ENCODE results near the gene ASAP2.
A peak's percentile ranks its signal among the peaks of the same experiment; 100 is the strongest.

ASAP2 gene

DNA sequence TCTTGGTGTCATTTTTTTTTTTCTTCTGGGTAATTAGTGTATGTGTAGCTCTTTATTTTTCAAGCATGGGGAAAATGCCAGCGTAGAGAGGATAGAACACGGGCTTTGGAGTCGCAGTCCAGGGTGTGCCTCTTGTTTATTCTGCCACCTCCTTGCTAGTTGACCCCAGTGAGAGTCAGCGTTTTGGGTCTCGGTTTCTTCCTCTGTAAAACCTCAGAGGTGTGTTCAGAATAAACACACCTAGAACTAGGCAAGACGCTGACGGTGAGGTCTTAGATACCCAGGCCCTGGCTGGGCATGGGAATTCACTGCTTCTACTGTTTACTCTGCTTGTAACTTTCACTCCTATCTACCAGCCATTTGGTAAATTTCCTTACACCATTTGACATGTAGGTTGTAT, 41.8 kb downstream of the ASAP2 start:
- no peak overlapping the region for H3K23ac ChIP-seq (ENCODE audit: low read depth, low read length, poor library complexity)
- H3K27ac ChIP-seq (replicated peaks; ENCODE audit: low read length) = no peak overlapping the region
- peaks cover 13 to 16% of the 10 kb centered on the region in 2 donors for H3K4me1 ChIP-seq (ENCODE audit: control insufficient read depth in 2 of 2, insufficient read depth in 1 of 2, low read depth in 1 of 2, low read length in 2 of 2)

DNA sequence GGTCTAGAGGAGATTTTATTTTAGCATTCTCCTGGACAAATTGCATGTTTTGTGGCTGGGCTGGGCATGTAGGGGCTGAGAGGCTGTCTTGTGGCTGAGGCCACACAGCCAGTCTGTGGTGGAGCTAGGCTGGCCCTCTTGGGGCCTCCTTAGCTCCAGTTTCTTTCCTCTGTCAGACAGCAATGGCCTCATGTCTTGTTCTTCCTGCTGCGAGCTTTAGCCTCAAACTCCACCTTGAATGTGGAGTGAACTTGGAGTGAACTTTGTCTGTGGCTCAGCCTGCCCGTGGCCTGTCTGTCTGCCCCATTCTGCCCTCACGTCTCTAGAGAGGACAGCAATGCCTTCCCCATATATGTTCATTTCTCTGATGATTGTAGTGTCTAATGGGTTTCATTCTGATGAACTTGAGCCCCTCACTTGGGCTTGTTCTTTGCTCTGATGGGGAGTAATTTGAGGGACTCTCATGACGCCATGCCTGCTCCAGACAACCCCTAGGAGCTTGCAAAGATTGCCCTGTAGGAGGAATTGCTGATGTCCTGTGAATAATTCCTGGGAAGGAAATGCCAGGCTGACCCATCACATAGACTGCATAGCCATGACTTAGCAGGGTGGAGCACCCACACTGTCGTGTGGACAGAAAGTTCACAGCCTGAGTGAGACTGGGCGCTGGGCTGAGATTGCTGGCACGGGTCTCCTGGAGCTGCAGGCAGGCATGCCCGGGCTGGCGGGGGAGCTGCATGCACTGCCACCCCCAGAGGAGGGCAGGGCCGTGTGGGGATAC, 42.6 kb downstream of the ASAP2 start:
- peaks cover 13 to 16% of the 10 kb centered on the region in 2 donors for H3K4me1 ChIP-seq (ENCODE audit: control insufficient read depth in 2 of 2, insufficient read depth in 1 of 2, low read depth in 1 of 2, low read length in 2 of 2)
- no peak overlapping the region for H3K14ac ChIP-seq (ENCODE audit: low read length)
- no peak overlapping the region for H3K27ac ChIP-seq (replicated peaks; ENCODE audit: low read length)
- no peak overlapping the region for H2BK5ac ChIP-seq (ENCODE audit: low read length)
- WGBS, 2 donors (ENCODE audit: extremely low coverage in 2 of 2, insufficient read length in 2 of 2, insufficient replicate concordance in 1 of 2) = no CpG with 5 or more reads among the region's 10 CpGs
- H3K4ac ChIP-seq (ENCODE audit: low read length) = no peak overlapping the region
- H3K27me3 ChIP-seq (ENCODE audit: control insufficient read depth in 3 of 3, insufficient read depth in 3 of 3, low read depth in 1 of 3, low read length in 3 of 3) = no peaks in the 10 kb centered on the region
- no peaks in the 10 kb centered on the region for H3K9me3 ChIP-seq (replicated peaks in 1 of 2; ENCODE audit: control insufficient read depth in 2 of 2, insufficient read depth in 1 of 2, low read depth in 1 of 2, low read length in 2 of 2)
- no peak overlapping the region for H3K23ac ChIP-seq (ENCODE audit: low read depth, low read length, poor library complexity)
- no peak for DNase-seq (ENCODE audit: low spot score)
- H4K91ac ChIP-seq (ENCODE audit: low read depth, low read length, poor library complexity) = no peak overlapping the region
- H2BK12ac ChIP-seq (ENCODE audit: low read length) = no peak overlapping the region
- no peak overlapping the region for H2BK120ac ChIP-seq (ENCODE audit: low read depth, low read length)
- no peak overlapping the region for H3K4me2 ChIP-seq (ENCODE audit: insufficient read depth, low read length, poor library complexity, severe bottlenecking)
- H3K79me1 ChIP-seq (ENCODE audit: low read depth, low read length) = peaks cover 7% of the 10 kb centered on the region
- no peaks in the 10 kb centered on the region for H3K36me3 ChIP-seq (replicated peaks in 1 of 2; ENCODE audit: control insufficient read depth in 2 of 2, insufficient read depth in 2 of 2, low read length in 2 of 2)
- H3K18ac ChIP-seq (ENCODE audit: low read length) = peak overlapping the region; percentile 15
- no peak overlapping the region for H4K8ac ChIP-seq (ENCODE audit: low read depth, low read length)
- no peak overlapping the region for H2AFZ ChIP-seq (ENCODE audit: low read length)
- no peak overlapping the region for H3K9ac ChIP-seq (ENCODE audit: low read depth, low read length, poor library complexity)
- no peak overlapping the region for H3K4me3 ChIP-seq (ENCODE audit: low read length in 2 of 2)
- H2BK15ac ChIP-seq (ENCODE audit: low read length) = no peak overlapping the region
- no peak overlapping the region for H2AK5ac ChIP-seq (ENCODE audit: low read depth, low read length)

More for the DNA sequence above, 41.8 kb downstream of the ASAP2 start:
- no peak overlapping the region for H3K14ac ChIP-seq (ENCODE audit: low read length)
- no peak overlapping the region for H2BK15ac ChIP-seq (ENCODE audit: low read length)
- no CpG with 5 or more reads among the region's 7 CpGs for WGBS, 2 donors (ENCODE audit: extremely low coverage in 2 of 2, insufficient read length in 2 of 2, insufficient replicate concordance in 1 of 2)
- no peak overlapping the region for H3K4me3 ChIP-seq (ENCODE audit: low read length in 2 of 2)
- no peak overlapping the region for H4K8ac ChIP-seq (ENCODE audit: low read depth, low read length)
- DNase-seq (ENCODE audit: low spot score) = no peak
- H3K9me3 ChIP-seq (replicated peaks in 1 of 2; ENCODE audit: control insufficient read depth in 2 of 2, insufficient read depth in 1 of 2, low read depth in 1 of 2, low read length in 2 of 2) = no peaks in the 10 kb centered on the region
- no peak overlapping the region for H2BK5ac ChIP-seq (ENCODE audit: low read length)
- no peak overlapping the region for H2AFZ ChIP-seq (ENCODE audit: low read length)
- H2BK120ac ChIP-seq (ENCODE audit: low read depth, low read length) = no peak overlapping the region
- peaks cover 7% of the 10 kb centered on the region for H3K79me1 ChIP-seq (ENCODE audit: low read depth, low read length)
- no peak overlapping the region for H3K4me2 ChIP-seq (ENCODE audit: insufficient read depth, low read length, poor library complexity, severe bottlenecking)
- no peak overlapping the region for H4K91ac ChIP-seq (ENCODE audit: low read depth, low read length, poor library complexity)
- H3K4ac ChIP-seq (ENCODE audit: low read length) = no peak overlapping the region
- H3K18ac ChIP-seq (ENCODE audit: low read length) = no peak overlapping the region
- no peak overlapping the region for H2AK5ac ChIP-seq (ENCODE audit: low read depth, low read length)
- no peaks in the 10 kb centered on the region for H3K27me3 ChIP-seq (ENCODE audit: control insufficient read depth in 3 of 3, insufficient read depth in 3 of 3, low read depth in 1 of 3, low read length in 3 of 3)
- no peak overlapping the region for H3K9ac ChIP-seq (ENCODE audit: low read depth, low read length, poor library complexity)
- no peak overlapping the region for H2BK12ac ChIP-seq (ENCODE audit: low read length)
- no peaks in the 10 kb centered on the region for H3K36me3 ChIP-seq (replicated peaks in 1 of 2; ENCODE audit: control insufficient read depth in 2 of 2, insufficient read depth in 2 of 2, low read length in 2 of 2)

DNA sequence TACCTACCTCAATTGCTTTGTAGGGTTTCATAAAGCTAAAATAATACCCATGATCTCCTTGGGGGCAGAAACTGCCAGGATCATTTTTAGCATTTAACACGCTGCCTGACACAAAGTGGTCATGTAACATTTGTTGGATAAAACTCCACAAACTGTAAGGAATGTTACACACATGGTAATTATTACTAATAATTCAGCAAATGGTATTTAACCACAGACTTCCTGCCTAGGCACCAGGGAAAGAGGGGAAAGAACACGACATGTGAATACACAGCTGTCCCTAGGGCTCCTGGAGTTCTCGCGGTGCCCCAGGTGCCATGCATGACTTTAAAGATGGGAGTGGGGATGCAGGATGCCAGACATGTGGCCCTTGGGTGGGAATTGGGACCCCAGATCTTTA, 43.5 kb downstream of the ASAP2 start:
- Histone ChIP-seq H3K9me3 (replicated peaks in 1 of 2; ENCODE audit: control insufficient read depth in 2 of 2, insufficient read depth in 1 of 2, low read depth in 1 of 2, low read length in 2 of 2) (no peaks in the 10 kb centered on the region), H2BK120ac (ENCODE audit: low read depth, low read length) (no peak overlapping the region), H2AK5ac (ENCODE audit: low read depth, low read length) (no peak overlapping the region), H3K14ac (ENCODE audit: low read length) (no peak overlapping the region), H3K9ac (ENCODE audit: low read depth, low read length, poor library complexity) (no peak overlapping the region), H3K23ac (ENCODE audit: low read depth, low read length, poor library complexity) (no peak overlapping the region), H4K8ac (ENCODE audit: low read depth, low read length) (no peak overlapping the region), H3K79me1 (ENCODE audit: low read depth, low read length) (peaks cover 5% of the 10 kb centered on the region), H4K91ac (ENCODE audit: low read depth, low read length, poor library complexity) (no peak overlapping the region), H3K27me3 (ENCODE audit: control insufficient read depth in 3 of 3, insufficient read depth in 3 of 3, low read depth in 1 of 3, low read length in 3 of 3) (no peaks in the 10 kb centered on the region), H3K27ac (replicated peaks; ENCODE audit: low read length) (no peak overlapping the region), H3K18ac (ENCODE audit: low read length) (no peak overlapping the region), H3K4me1 (ENCODE audit: control insufficient read depth in 2 of 2, insufficient read depth in 1 of 2, low read depth in 1 of 2, low read length in 2 of 2) (peaks cover 12 to 16% of the 10 kb centered on the region in 2 donors), H3K4me3 (ENCODE audit: low read length in 2 of 2) (no peak overlapping the region), H2BK15ac (ENCODE audit: low read length) (no peak overlapping the region), H3K36me3 (replicated peaks in 1 of 2; ENCODE audit: control insufficient read depth in 2 of 2, insufficient read depth in 2 of 2, low read length in 2 of 2) (no peaks in the 10 kb centered on the region), H3K4ac (ENCODE audit: low read length) (no peak overlapping the region), H3K4me2 (ENCODE audit: insufficient read depth, low read length, poor library complexity, severe bottlenecking) (no peak overlapping the region), H2BK12ac (ENCODE audit: low read length) (no peak overlapping the region), H2BK5ac (ENCODE audit: low read length) (no peak overlapping the region), H2AFZ (ENCODE audit: low read length) (no peak overlapping the region)
- no CpG with 5 or more reads among the region's 4 CpGs for WGBS, 2 donors (ENCODE audit: extremely low coverage in 2 of 2, insufficient read length in 2 of 2, insufficient replicate concordance in 1 of 2)
- DNase-seq (ENCODE audit: low spot score) = no peak

DNA sequence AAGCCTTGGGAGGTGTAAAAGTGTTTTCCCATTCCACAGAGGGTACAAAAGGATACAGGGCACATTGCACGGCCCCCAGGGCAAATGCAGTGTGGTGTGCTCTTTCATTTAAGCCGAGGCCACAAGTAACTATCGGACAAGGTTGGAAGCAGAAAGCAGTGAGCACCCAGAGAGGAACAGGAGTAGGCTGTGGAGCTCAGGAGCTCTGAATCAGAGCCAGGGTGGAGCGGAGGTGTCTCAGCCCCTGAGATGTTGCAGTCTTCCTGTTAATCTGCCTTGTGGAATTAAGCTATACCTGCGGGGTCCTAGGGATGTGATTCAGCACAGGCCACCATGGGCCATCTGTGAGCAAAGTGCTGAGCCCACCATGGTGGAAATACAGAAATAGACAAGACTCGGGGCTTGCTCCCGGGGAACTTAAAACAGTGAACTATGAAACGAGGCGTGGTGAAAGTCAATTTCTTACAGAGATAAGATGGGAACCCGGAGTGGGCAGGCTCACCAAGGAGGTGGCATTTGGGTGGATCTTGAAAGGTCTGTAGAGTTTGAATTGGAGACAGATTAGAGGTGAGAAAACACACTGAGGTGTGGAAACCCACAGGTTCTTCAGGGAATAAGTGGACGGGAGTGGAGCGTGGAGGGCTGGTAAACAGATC, 44.0 kb downstream of the ASAP2 start:
- Histone ChIP-seq H2BK5ac (ENCODE audit: low read length) (no peak overlapping the region), H3K4me1 (ENCODE audit: control insufficient read depth in 2 of 2, insufficient read depth in 1 of 2, low read depth in 1 of 2, low read length in 2 of 2) (peaks cover 11 to 16% of the 10 kb centered on the region in 2 donors), H3K18ac (ENCODE audit: low read length) (no peak overlapping the region), H2AK5ac (ENCODE audit: low read depth, low read length) (no peak overlapping the region), H3K4me2 (ENCODE audit: insufficient read depth, low read length, poor library complexity, severe bottlenecking) (no peak overlapping the region), H3K79me1 (ENCODE audit: low read depth, low read length) (peaks cover 5% of the 10 kb centered on the region), H4K8ac (ENCODE audit: low read depth, low read length) (no peak overlapping the region), H3K9ac (ENCODE audit: low read depth, low read length, poor library complexity) (no peak overlapping the region), H2BK12ac (ENCODE audit: low read length) (no peak overlapping the region), H3K4ac (ENCODE audit: low read length) (no peak overlapping the region), H3K27ac (replicated peaks; ENCODE audit: low read length) (no peak overlapping the region), H3K36me3 (replicated peaks in 1 of 2; ENCODE audit: control insufficient read depth in 2 of 2, insufficient read depth in 2 of 2, low read length in 2 of 2) (peaks cover 0 to 1% of the 10 kb centered on the region in 2 donors), H4K91ac (ENCODE audit: low read depth, low read length, poor library complexity) (no peak overlapping the region), H3K4me3 (ENCODE audit: low read length in 2 of 2) (no peak overlapping the region), H3K27me3 (ENCODE audit: control insufficient read depth in 3 of 3, insufficient read depth in 3 of 3, low read depth in 1 of 3, low read length in 3 of 3) (no peaks in the 10 kb centered on the region), H3K23ac (ENCODE audit: low read depth, low read length, poor library complexity) (no peak overlapping the region), H3K9me3 (replicated peaks in 1 of 2; ENCODE audit: control insufficient read depth in 2 of 2, insufficient read depth in 1 of 2, low read depth in 1 of 2, low read length in 2 of 2) (no peaks in the 10 kb centered on the region), H2BK120ac (ENCODE audit: low read depth, low read length) (no peak overlapping the region), H2AFZ (ENCODE audit: low read length) (no peak overlapping the region), H3K14ac (ENCODE audit: low read length) (no peak overlapping the region), H2BK15ac (ENCODE audit: low read length) (no peak overlapping the region)
- DNase-seq (ENCODE audit: low spot score) = no peak
- WGBS, 2 donors (ENCODE audit: extremely low coverage in 2 of 2, insufficient read length in 2 of 2, insufficient replicate concordance in 1 of 2) = no CpG with 5 or more reads among the region's 12 CpGs
